ENCODE results near the gene ECE2. TPM values are rescaled to one million over a fixed set of nuclear protein-coding genes. Genes with fewer than 3 reads are reported as not detected.

Gene ECE2
- total and polyA plus RNA-seq, 10 donors, result not detected

DNA sequence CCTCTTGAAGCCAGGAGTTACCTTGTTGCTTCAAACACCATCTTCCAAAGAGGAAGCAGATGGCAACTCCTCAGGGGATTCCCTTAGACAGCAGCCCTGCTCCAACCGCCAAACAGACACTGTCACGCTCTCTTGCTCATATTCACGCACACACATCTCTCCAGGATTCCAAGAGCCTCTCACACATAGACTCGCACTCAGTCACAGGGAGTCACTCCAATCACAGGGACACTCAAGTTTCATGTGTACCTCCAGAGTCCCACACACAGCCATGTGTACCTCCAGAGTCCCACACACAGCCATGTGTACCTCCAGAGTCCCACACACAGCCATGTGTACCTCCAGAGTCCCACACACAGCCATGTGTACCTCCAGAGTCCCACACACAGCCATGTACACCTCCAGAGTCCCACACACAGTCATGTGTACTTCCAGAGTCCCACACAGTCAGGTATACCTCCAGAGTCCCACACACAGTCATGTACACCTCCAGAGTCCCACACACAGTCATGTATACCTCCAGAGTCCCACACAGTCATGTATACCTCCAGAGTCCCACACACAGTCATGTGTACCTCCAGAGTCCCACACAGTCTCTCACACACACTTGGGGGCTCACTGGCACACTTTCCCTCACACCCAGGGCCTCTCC, 40.3 kb upstream of the ECE2 start:
- 67 to 83% (median 79%) methylated on average over 4 of the region's 4 CpGs for WGBS, 5 donors
- no peaks in the 10 kb centered on the region for H3K9me3 ChIP-seq
- TF ChIP-seq POLR2A (IDR thresholded peaks at IDR 0.05), result no peak
- TF ChIP-seq, protein P1, sequence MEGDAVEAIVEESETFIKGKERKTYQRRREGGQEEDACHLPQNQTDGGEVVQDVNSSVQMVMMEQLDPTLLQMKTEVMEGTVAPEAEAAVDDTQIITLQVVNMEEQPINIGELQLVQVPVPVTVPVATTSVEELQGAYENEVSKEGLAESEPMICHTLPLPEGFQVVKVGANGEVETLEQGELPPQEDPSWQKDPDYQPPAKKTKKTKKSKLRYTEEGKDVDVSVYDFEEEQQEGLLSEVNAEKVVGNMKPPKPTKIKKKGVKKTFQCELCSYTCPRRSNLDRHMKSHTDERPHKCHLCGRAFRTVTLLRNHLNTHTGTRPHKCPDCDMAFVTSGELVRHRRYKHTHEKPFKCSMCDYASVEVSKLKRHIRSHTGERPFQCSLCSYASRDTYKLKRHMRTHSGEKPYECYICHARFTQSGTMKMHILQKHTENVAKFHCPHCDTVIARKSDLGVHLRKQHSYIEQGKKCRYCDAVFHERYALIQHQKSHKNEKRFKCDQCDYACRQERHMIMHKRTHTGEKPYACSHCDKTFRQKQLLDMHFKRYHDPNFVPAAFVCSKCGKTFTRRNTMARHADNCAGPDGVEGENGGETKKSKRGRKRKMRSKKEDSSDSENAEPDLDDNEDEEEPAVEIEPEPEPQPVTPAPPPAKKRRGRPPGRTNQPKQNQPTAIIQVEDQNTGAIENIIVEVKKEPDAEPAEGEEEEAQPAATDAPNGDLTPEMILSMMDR (IDR thresholded peaks at IDR 0.05 in 8 of 11, conservative IDR thresholded peaks at IDR 0.05 in 3 of 11), result no peak
- no peak for TF ChIP-seq POLR2AphosphoS5 (IDR thresholded peaks at IDR 0.05)
- no peak overlapping the region for H3K27ac ChIP-seq
- no peak overlapping the region for H3K4me3 ChIP-seq
- H3K36me3 ChIP-seq, result no peaks in the 10 kb centered on the region
- peaks cover 0 to 9% (median 6%) of the 10 kb centered on the region in 6 donors for H3K4me1 ChIP-seq
- H3K27me3 ChIP-seq (replicated peaks in 1 of 7), result peaks cover 0 to 61% (median 24%) of the 10 kb centered on the region in 7 donors
- intact Hi-C loops (cut with DNase I; ENCODE audit: low total_unique reads), result no loop called here
- no peak for DNase-seq

- H3K4me3 ChIP-seq, result no peak overlapping the region
- H3K9me3 ChIP-seq, result no peaks in the 10 kb centered on the region
Measured at GRCh38 chr3:184236033-184236410, 39.8 kb upstream of the ECE2 start.

DNA sequence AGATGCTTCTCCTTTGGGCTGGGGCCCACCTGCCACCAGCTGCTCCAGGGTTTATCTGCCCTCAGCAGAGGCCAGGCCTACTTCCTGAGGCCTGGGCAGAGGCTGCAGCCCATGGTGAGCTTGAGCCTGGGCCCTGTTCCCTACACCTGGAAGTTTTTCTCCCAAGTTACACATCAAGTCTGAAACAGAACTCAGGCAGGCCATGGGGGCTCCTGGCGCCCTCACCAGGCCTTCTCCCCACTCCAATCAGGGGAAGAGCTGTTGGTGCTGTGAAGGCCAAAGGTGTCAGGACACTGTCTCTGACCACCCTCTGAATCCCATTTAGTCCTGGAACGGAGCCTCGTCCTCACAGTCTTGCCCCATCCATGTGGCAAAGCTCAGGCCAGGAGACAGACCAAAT, 39.2 kb upstream of the ECE2 start:
- intact Hi-C loops (cut with DNase I; ENCODE audit: low total_unique reads), result no loop called here
- DNase-seq, result no peak
- H3K9me3 ChIP-seq, result no peaks in the 10 kb centered on the region
- H3K36me3 ChIP-seq, result peaks cover 0 to 6% (median 0%) of the 10 kb centered on the region in 6 donors
- H3K4me1 ChIP-seq, result peaks cover 0 to 9% (median 6%) of the 10 kb centered on the region in 6 donors
- no peak overlapping the region for H3K27ac ChIP-seq
- peaks cover 0 to 50% (median 13%) of the 10 kb centered on the region in 7 donors for H3K27me3 ChIP-seq (replicated peaks in 1 of 7)
- TF ChIP-seq, protein P1 (IDR thresholded peaks at IDR 0.05 in 8 of 11, conservative IDR thresholded peaks at IDR 0.05 in 3 of 11), result no peak
- no peak for TF ChIP-seq POLR2A (IDR thresholded peaks at IDR 0.05)
- TF ChIP-seq POLR2AphosphoS5 (IDR thresholded peaks at IDR 0.05), result no peak
- WGBS, 5 donors, result 75 to 91% (median 84%) methylated on average over 3 of the region's 3 CpGs
- no peak overlapping the region for H3K4me3 ChIP-seq

More at GRCh38 chr3:184236033-184236410, 39.8 kb upstream of the ECE2 start:
- no peak for DNase-seq
- peaks cover 0 to 6% (median 2%) of the 10 kb centered on the region in 6 donors for H3K4me1 ChIP-seq
- intact Hi-C loops (cut with DNase I; ENCODE audit: low total_unique reads), result no loop called here
- no peak overlapping the region for H3K27ac ChIP-seq
- no peaks in the 10 kb centered on the region for H3K36me3 ChIP-seq
- H3K27me3 ChIP-seq (replicated peaks in 1 of 7), result peaks cover 0 to 56% (median 19%) of the 10 kb centered on the region in 7 donors
- no peak for TF ChIP-seq POLR2AphosphoS5 (IDR thresholded peaks at IDR 0.05)
- TF ChIP-seq POLR2A (IDR thresholded peaks at IDR 0.05), result no peak
- TF ChIP-seq, protein P1 (IDR thresholded peaks at IDR 0.05 in 8 of 11, conservative IDR thresholded peaks at IDR 0.05 in 3 of 11), result no peak
- 65 to 93% (median 75%) methylated on average over 7 to 14 of the region's 14 CpGs for WGBS, 5 donors

DNA sequence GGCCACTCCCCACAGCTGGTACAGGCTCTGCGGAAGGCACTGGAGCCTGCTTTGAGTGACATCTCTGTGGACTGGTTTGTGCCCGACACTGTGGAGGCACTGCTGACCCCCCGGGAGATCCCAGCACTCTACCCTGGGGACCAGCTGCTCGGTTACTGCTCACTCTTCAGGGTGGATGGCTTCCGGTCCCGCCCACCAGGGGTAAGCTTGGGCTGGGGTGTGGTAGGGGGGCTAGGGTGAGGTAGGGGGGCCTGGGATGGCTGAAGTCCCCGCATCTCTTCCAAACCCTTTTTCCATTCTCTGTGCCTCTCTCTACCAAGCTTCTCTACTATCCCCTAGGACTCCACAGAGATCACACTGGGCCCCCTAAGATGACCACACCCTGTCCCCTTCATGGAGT, 38.6 kb upstream of the ECE2 start:
- H3K27me3 ChIP-seq (replicated peaks in 1 of 7), result peaks cover 0 to 44% (median 7%) of the 10 kb centered on the region in 7 donors
- peaks cover 0 to 11% (median 2%) of the 10 kb centered on the region in 6 donors for H3K36me3 ChIP-seq
- intact Hi-C loops (cut with DNase I; ENCODE audit: low total_unique reads), result no loop called here
- 74 to 90% (median 75%) methylated on average over 7 of the region's 7 CpGs for WGBS, 5 donors
- TF ChIP-seq POLR2AphosphoS5 (IDR thresholded peaks at IDR 0.05), result no peak
- TF ChIP-seq, protein P1 (IDR thresholded peaks at IDR 0.05 in 8 of 11, conservative IDR thresholded peaks at IDR 0.05 in 3 of 11), result no peak
- TF ChIP-seq POLR2A (IDR thresholded peaks at IDR 0.05), result no peak
- no peaks in the 10 kb centered on the region for H3K9me3 ChIP-seq
- no peak overlapping the region for H3K27ac ChIP-seq
- H3K4me1 ChIP-seq, result peaks cover 0 to 13% (median 8%) of the 10 kb centered on the region in 6 donors
- no peak for DNase-seq
- H3K4me3 ChIP-seq, result no peak overlapping the region
